Astrocyte (in vitro differentiated cells and primary cell): ENCODE measurements around the gene TAF5L. TPM values are rescaled to one million over a fixed set of nuclear protein-coding genes. Genes with fewer than 3 reads are reported as not detected.
A peak's percentile ranks its signal among the peaks of the same experiment; 100 is the strongest.

Source experiments
- DNase-seq: peaks from one replicate; pipeline ENCODE4 v3.0.0-alpha.2; 2010; ENCODE audit warnings: low read depth
- FAIRE-seq: peaks from 2 replicates; lab custom pipeline; 2011; peaks lifted over from hg19 to GRCh38; lab: Jason Lieb, UNC
- H2AFZ ChIP-seq: 2 replicates; pipeline ENCODE4 v1.6.0; 2012; ENCODE audit warnings: low read depth, low read length, inconsistent platforms
- H3K27ac ChIP-seq: 2 replicates; pipeline ENCODE4 v1.5.1; 2011; ENCODE audit warnings: low read depth, low read length, inconsistent platforms
- H3K27me3 ChIP-seq: 2 replicates; pipeline ENCODE4 v1.6.0; 2011; ENCODE audit warnings: low read length, inconsistent platforms; ENCODE audit not compliant: insufficient read depth
- H3K36me3 ChIP-seq: 2 replicates; pipeline ENCODE4 v1.5.1; 2011; ENCODE audit warnings: low read length, inconsistent platforms; ENCODE audit not compliant: insufficient read depth
- H3K4me1 ChIP-seq: 2 replicates; pipeline ENCODE4 v1.5.1; 2011; ENCODE audit warnings: low read length, inconsistent platforms; ENCODE audit not compliant: insufficient read depth
- H3K4me2 ChIP-seq: 2 replicates; pipeline ENCODE4 v1.6.0; 2012; ENCODE audit warnings: low read length, inconsistent platforms
- H3K4me3 ChIP-seq: 2 replicates; pipeline ENCODE4 v1.5.1; 2011; ENCODE audit warnings: low read depth, mild to moderate bottlenecking, low read length, inconsistent platforms; ENCODE audit not compliant: insufficient read depth
- H3K79me2 ChIP-seq: 2 replicates; pipeline ENCODE4 v1.6.0; 2012; ENCODE audit warnings: mild to moderate bottlenecking, low read length, inconsistent platforms; ENCODE audit not compliant: insufficient read depth
- H3K9ac ChIP-seq: 2 replicates; pipeline ENCODE4 v1.6.0; 2012; ENCODE audit warnings: mild to moderate bottlenecking, low read length, inconsistent platforms
- H3K9me3 ChIP-seq: 2 replicates; pipeline ENCODE4 v1.5.1; 2012; ENCODE audit warnings: low read depth, mild to moderate bottlenecking, low read length, inconsistent platforms; ENCODE audit not compliant: insufficient read depth
- H4K20me1 ChIP-seq: 2 replicates; pipeline ENCODE4 v1.6.0; 2012; ENCODE audit warnings: low read length, inconsistent platforms; ENCODE audit not compliant: insufficient read depth
- H3K27ac Mint-ChIP-seq: one replicate; pipeline ENCODE4 v1.8.0; 2021; ENCODE audit warnings: mild to moderate bottlenecking, mixed read lengths; ENCODE audit not compliant: unreplicated experiment
- H3K27me3 Mint-ChIP-seq: one replicate; pipeline ENCODE4 v1.8.0; 2021; ENCODE audit warnings: low read depth, mixed read lengths; ENCODE audit not compliant: unreplicated experiment
- H3K36me3 Mint-ChIP-seq: one replicate; pipeline ENCODE4 v1.8.0; 2021; ENCODE audit warnings: low read depth, mixed read lengths; ENCODE audit not compliant: unreplicated experiment
- H3K4me1 Mint-ChIP-seq: one replicate; pipeline ENCODE4 v1.8.0; 2021; ENCODE audit warnings: low read depth, mixed read lengths; ENCODE audit not compliant: unreplicated experiment
- H3K4me3 Mint-ChIP-seq: one replicate; pipeline ENCODE4 v1.8.0; 2021; ENCODE audit warnings: mild to moderate bottlenecking, moderate library complexity, mixed read lengths; ENCODE audit not compliant: unreplicated experiment
- H3K9me3 Mint-ChIP-seq: one replicate; pipeline ENCODE4 v1.8.0; 2021; ENCODE audit warnings: mild to moderate bottlenecking, mixed read lengths; ENCODE audit not compliant: unreplicated experiment
- CTCF ChIP-seq: IDR thresholded peaks from 2 replicates; pipeline ENCODE4 v1.5.1; 2011; ENCODE audit warnings: low read depth, mild to moderate bottlenecking, inconsistent platforms, low read length, moderate library complexity; ENCODE audit not compliant: insufficient read depth
- EZH2 ChIP-seq: IDR thresholded peaks from 2 replicates; pipeline ENCODE4 v1.6.1; 2012; ENCODE audit warnings: mild to moderate bottlenecking, low read length, inconsistent platforms; ENCODE audit not compliant: insufficient read depth
- total RNA-seq: library from RNA; stranded (reverse); gene quantifications from 2 replicates; pipeline ENCODE4 v1.2.1, GENCODE V29; 2021

TAF5L gene
- total RNA-seq, 1 donor from 2014 or later, result 23.5 TPM

- Histone ChIP-seq H3K36me3 (peaks cover 5% of the 10 kb centered on the region), H3K4me3 (no peak overlapping the region), H3K4me1 (peaks cover 7% of the 10 kb centered on the region), H3K27me3 (no peaks in the 10 kb centered on the region), H3K9ac (no peak overlapping the region), H2AFZ (no peak overlapping the region), H3K4me2 (peak overlapping the region; percentile 5), H3K27ac (no peak overlapping the region), H4K20me1 (no peaks in the 10 kb centered on the region), H3K9me3 (no peaks in the 10 kb centered on the region), H3K79me2 (no peaks in the 10 kb centered on the region)
- H3K36me3 Mint-ChIP-seq, result peaks cover 8% of the 10 kb centered on the region
- no peak overlapping the region for H3K27ac Mint-ChIP-seq
- peaks cover 16% of the 10 kb centered on the region for H3K4me1 Mint-ChIP-seq
- DNase-seq (peak; percentile 17), FAIRE-seq (no peak)
- H3K27me3 Mint-ChIP-seq, result no peaks in the 10 kb centered on the region
- TF ChIP-seq EZH2, result no peak
- no peak overlapping the region for H3K4me3 Mint-ChIP-seq
- peaks cover 3% of the 10 kb centered on the region for H3K9me3 Mint-ChIP-seq
These were observed 38.3 kb upstream of the TAF5L start for GRCh38 chr1:229664133-229664689.

GRCh38 chr1:229661897-229662296, 36.0 kb upstream of the TAF5L start:
- no peaks in the 10 kb centered on the region for H3K9me3 Mint-ChIP-seq
- Histone ChIP-seq H3K36me3 (peaks cover 10% of the 10 kb centered on the region), H3K4me3 (no peak overlapping the region), H3K9me3 (no peaks in the 10 kb centered on the region), H3K4me2 (no peak overlapping the region), H3K9ac (no peak overlapping the region), H2AFZ (no peak overlapping the region), H4K20me1 (no peaks in the 10 kb centered on the region), H3K27me3 (no peaks in the 10 kb centered on the region), H3K4me1 (peaks cover 7% of the 10 kb centered on the region), H3K79me2 (no peaks in the 10 kb centered on the region), H3K27ac (no peak overlapping the region)
- peaks cover 5% of the 10 kb centered on the region for H3K36me3 Mint-ChIP-seq
- peaks cover 16% of the 10 kb centered on the region for H3K4me1 Mint-ChIP-seq
- FAIRE-seq (no peak), DNase-seq (no peak)
- H3K4me3 Mint-ChIP-seq, result no peak overlapping the region
- H3K27ac Mint-ChIP-seq, result no peak overlapping the region
- TF ChIP-seq EZH2, result no peak
- no peak for TF ChIP-seq CTCF
- no peaks in the 10 kb centered on the region for H3K27me3 Mint-ChIP-seq

- Histone ChIP-seq H4K20me1 (no peaks in the 10 kb centered on the region), H2AFZ (no peak overlapping the region), H3K4me2 (no peak overlapping the region), H3K4me1 (peaks cover 7% of the 10 kb centered on the region), H3K9ac (no peak overlapping the region), H3K27ac (no peak overlapping the region), H3K36me3 (peaks cover 10% of the 10 kb centered on the region), H3K9me3 (no peaks in the 10 kb centered on the region), H3K4me3 (no peak overlapping the region), H3K79me2 (no peaks in the 10 kb centered on the region), H3K27me3 (no peaks in the 10 kb centered on the region)
- FAIRE-seq (no peak), DNase-seq (peak; percentile 35)
- no peak overlapping the region for H3K27ac Mint-ChIP-seq
- H3K27me3 Mint-ChIP-seq, result no peaks in the 10 kb centered on the region
- H3K4me3 Mint-ChIP-seq, result no peak overlapping the region
- TF ChIP-seq EZH2 (no peak), CTCF (peak; percentile 83)
- H3K4me1 Mint-ChIP-seq, result peaks cover 10% of the 10 kb centered on the region
- no peaks in the 10 kb centered on the region for H3K9me3 Mint-ChIP-seq
- peaks cover 5% of the 10 kb centered on the region for H3K36me3 Mint-ChIP-seq
These were observed 35.3 kb upstream of the TAF5L start for GRCh38 chr1:229661022-229661877.
